HCT116 (cell line): Measurements from ENCODE around the gene TRPM8. TPM values are rescaled to one million over a fixed set of nuclear protein-coding genes. Genes with fewer than 3 reads are reported as not detected.

ENCODE experiments used
- ATAC-seq: fragments of 200-7000 bp; cut with Tn5 transposase; 2 replicates; pipeline ENCODE4 v1.9.1; 2020; ENCODE audit warnings: mild to moderate bottlenecking, moderate library complexity
- BruUV-seq: library from RNA; stranded (reverse); fragments of 400-500 nt; replicated peaks from 2 replicates; lab custom pipeline; 2021; lab: Mats Ljungman, UMichigan
- CTCF ChIA-PET: fragments of 300-600 bp; sonication (Branson Sonifier 250); formaldehyde crosslinking; loops from one replicate; lab custom pipeline; 2021; ENCODE audit warnings: antibody characterized with exemption; lab: Charles Lee
- POLR2A ChIA-PET: fragments of 300-600, 350-600 bp; sonication (Branson Sonifier 250); formaldehyde crosslinking; loops from one replicate; lab custom pipeline; 2021; ENCODE audit warnings: antibody characterized with exemption; lab: Charles Lee
- RAD21 ChIA-PET, 2 experiments: fragments of 300-600 bp; sonication (Branson Sonifier 250); formaldehyde crosslinking; loops; one replicate each; lab custom pipeline; 2023; ENCODE audit warnings: low total read pairs in 2 of 2; ENCODE audit not compliant: uncharacterized antibody in 2 of 2, unreplicated experiment in 2 of 2, low non-redundant PET in 1 of 2; lab: Charles Lee
- DNase-seq: peaks from one replicate; pipeline ENCODE4 v3.0.0-alpha.2; 2010; ENCODE audit warnings: low read depth, low spot score
- H2AFZ ChIP-seq: fragments of 200-600 bp; shearing (Covaris generic), sonication (generic); 2 replicates; pipeline ENCODE4 v1.6.1; 2017; ENCODE audit warnings: low read depth, mixed run types, mixed read lengths, antibody characterized with exemption, low read length; ENCODE audit not compliant: poor library complexity, severe bottlenecking
- H3K27ac ChIP-seq: 2 replicates; pipeline ENCODE4 v1.5.1; 2012; ENCODE audit warnings: low read depth, low read length
- H3K27me3 ChIP-seq: fragments of 200-600 bp; sonication (generic); 2 replicates; pipeline ENCODE4 v1.6.1; 2016; ENCODE audit warnings: mixed run types, low read length, mixed read lengths; ENCODE audit not compliant: insufficient read depth
- H3K36me3 ChIP-seq, 2 experiments: fragments of 200-500 bp in 1 of 2; fragments of 200-600 bp in 1 of 2; sonication (Bioruptor generic) in 1 of 2; sonication (generic) in 1 of 2; 2 replicates each; pipeline versions ENCODE4 v1.5.1 to v1.6.1; 2014 to 2016; ENCODE audit warnings: low read length in 2 of 2, inconsistent platforms in 1 of 2, mixed read lengths in 1 of 2, mixed run types in 1 of 2; ENCODE audit not compliant: insufficient read depth in 2 of 2, control insufficient read depth in 1 of 2
- H3K4me1 ChIP-seq, 2 experiments: fragments of 200-600 bp in 1 of 2; sonication (generic) in 1 of 2; 2 replicates each; pipeline versions ENCODE4 v1.5.1 to v1.6.1; 2012 to 2017; ENCODE audit warnings: low read length in 2 of 2, inconsistent platforms in 1 of 2, mild to moderate bottlenecking in 1 of 2, mixed read lengths in 1 of 2, mixed run types in 1 of 2, moderate library complexity in 1 of 2; ENCODE audit not compliant: insufficient read depth in 2 of 2, control insufficient read depth in 1 of 2
- H3K4me2 ChIP-seq: fragments of 200-600 bp; sonication (generic); 2 replicates; pipeline ENCODE4 v1.6.1; 2017; ENCODE audit warnings: mixed run types, low read length, mixed read lengths
- H3K4me3 ChIP-seq, 2 experiments: fragments of 200-600 bp in 1 of 2; sonication (generic) in 1 of 2; replicated peaks in 1 of 2; 2 replicates each; pipeline ENCODE4 v1.5.1; 2011 to 2016; ENCODE audit warnings: low read length in 2 of 2, control low read depth in 1 of 2, low read depth in 1 of 2, mild to moderate bottlenecking in 1 of 2, mixed read lengths in 1 of 2, mixed run types in 1 of 2
- H3K79me2 ChIP-seq: fragments of 200-600 bp; sonication (generic); 2 replicates; pipeline ENCODE4 v1.6.1; 2017; ENCODE audit warnings: mild to moderate bottlenecking, mixed run types, low read length, moderate library complexity, mixed read lengths; ENCODE audit not compliant: insufficient read depth
- H3K9ac ChIP-seq: fragments of 200-600 bp; sonication (generic); 2 replicates; pipeline ENCODE4 v1.6.1; 2016; ENCODE audit warnings: low read length, mixed read lengths
- H3K9me2 ChIP-seq: fragments of 200-600 bp; sonication (generic), shearing (Covaris generic); 2 replicates; pipeline ENCODE4 v1.6.1; 2017; ENCODE audit warnings: mixed run types, mild to moderate bottlenecking, moderate library complexity; ENCODE audit not compliant: insufficient read depth
- H3K9me3 ChIP-seq, 2 experiments: fragments of 200-500 bp in 1 of 2; fragments of 200-600 bp in 1 of 2; sonication (Bioruptor generic) in 1 of 2; sonication (generic) in 1 of 2; 2 replicates each; pipeline ENCODE4 v1.6.1; 2014 to 2017; ENCODE audit warnings: low read length in 2 of 2, mixed read lengths in 2 of 2, inconsistent platforms in 1 of 2, low read depth in 1 of 2, mild to moderate bottlenecking in 1 of 2, mixed run types in 1 of 2, moderate library complexity in 1 of 2; ENCODE audit not compliant: control insufficient read depth in 1 of 2, insufficient read depth in 1 of 2
- H4K20me1 ChIP-seq: fragments of 200-600 bp; sonication (generic), shearing (Covaris generic); 2 replicates; pipeline ENCODE4 v1.6.1; 2017; ENCODE audit warnings: mixed run types, mild to moderate bottlenecking, moderate library complexity; ENCODE audit not compliant: insufficient read depth
- ATF3 ChIP-seq: IDR thresholded peaks from 2 replicates; pipeline ENCODE4 v1.6.1; 2012
- CEBPB ChIP-seq: IDR thresholded peaks from 2 replicates; pipeline ENCODE4 v1.6.1; 2012; ENCODE audit warnings: low read depth
- CTCF ChIP-seq, 3 experiments: fragments of 200-600 bp in 1 of 3; sonication (generic) in 1 of 3; IDR thresholded peaks in 2 of 3; conservative IDR thresholded peaks in 1 of 3; 2 replicates each; pipeline ENCODE4 v1.5.1; 2012 to 2017; ENCODE audit warnings: low read depth in 2 of 3, low read length in 2 of 3, antibody characterized with exemption in 1 of 3, borderline replicate concordance in 1 of 3, control low read depth in 1 of 3, mild to moderate bottlenecking in 1 of 3, mixed read lengths in 1 of 3, mixed run types in 1 of 3, moderate library complexity in 1 of 3; ENCODE audit not compliant: insufficient read depth in 1 of 3
- EGR1 ChIP-seq: IDR thresholded peaks from 2 replicates; pipeline ENCODE4 v1.6.1; 2012; ENCODE audit warnings: low read depth
- ELF1 ChIP-seq: IDR thresholded peaks from 2 replicates; pipeline ENCODE4 v1.6.1; 2012; ENCODE audit warnings: low read depth, borderline replicate concordance
- EZH2phosphoT487 ChIP-seq: fragments of 200-600 bp; IDR thresholded peaks from 2 replicates; pipeline ENCODE4 v1.6.1; 2018; ENCODE audit warnings: antibody characterized with exemption, borderline replicate concordance
- JUND ChIP-seq: IDR thresholded peaks from 2 replicates; pipeline ENCODE4 v1.6.1; 2012
- MAX ChIP-seq: IDR thresholded peaks from 2 replicates; pipeline ENCODE4 v1.6.1; 2012
- POLR2A ChIP-seq: IDR thresholded peaks from 2 replicates; pipeline ENCODE4 v1.7.0; 2011; ENCODE audit warnings: borderline replicate concordance; ENCODE audit not compliant: insufficient read depth, insufficient read length; ENCODE audit errors: extremely low read depth
- POLR2AphosphoS5 ChIP-seq: IDR thresholded peaks from 2 replicates; pipeline ENCODE4 v1.6.1; 2011; ENCODE audit warnings: mild to moderate bottlenecking, low read depth, low read length, moderate library complexity
- RAD21 ChIP-seq: IDR thresholded peaks from 2 replicates; pipeline ENCODE4 v1.6.1; 2012; ENCODE audit warnings: low read depth, mild to moderate bottlenecking
- SP1 ChIP-seq: IDR thresholded peaks from 2 replicates; pipeline ENCODE4 v1.6.1; 2012; ENCODE audit warnings: low read depth
- SRF ChIP-seq: IDR thresholded peaks from 2 replicates; pipeline ENCODE4 v1.6.1; 2012; ENCODE audit warnings: low read depth
- TCF7L2 ChIP-seq: IDR thresholded peaks from 2 replicates; pipeline ENCODE4 v1.7.0; 2011; ENCODE audit warnings: borderline replicate concordance, inconsistent platforms; ENCODE audit not compliant: insufficient read depth, insufficient read length; ENCODE audit errors: extremely low read depth
- YY1 ChIP-seq: IDR thresholded peaks from 2 replicates; pipeline ENCODE4 v1.6.1; 2011; ENCODE audit warnings: low read length, low read depth, moderate library complexity, mild to moderate bottlenecking; ENCODE audit not compliant: insufficient replicate concordance; ENCODE audit errors: extremely low read depth
- ZBTB33 ChIP-seq: IDR thresholded peaks from 2 replicates; pipeline ENCODE4 v1.6.1; 2011; ENCODE audit warnings: mild to moderate bottlenecking, low read length, moderate library complexity; ENCODE audit not compliant: insufficient replicate concordance; ENCODE audit errors: extremely low read depth
- ZNF274 ChIP-seq: fragments of 200-500 bp; sonication (Bioruptor generic); IDR thresholded peaks from 2 replicates; pipeline ENCODE4 v1.6.1; 2014; ENCODE audit warnings: mild to moderate bottlenecking, low read depth, low read length, inconsistent platforms
- intact Hi-C: fragments of 100-400 bp; cut with micrococcal nuclease; formaldehyde crosslinking; loops from 2 replicates; pipeline ENCODE4 v1.10.0; 2022
- total RNA-seq: library from RNA; stranded (reverse); gene quantifications from one replicate; pipeline ENCODE4 v1.2.1, GENCODE V29; 2021; ENCODE audit not compliant: unreplicated experiment

The TRPM8 gene
- total RNA-seq, 1 experiment from 2014 or later, result 0.39 TPM

- Histone ChIP-seq H3K27me3 (no peaks in the 10 kb centered on the region), H3K4me3 (no peak overlapping the region), H3K9ac (no peak overlapping the region), H2AFZ (no peak overlapping the region), H4K20me1 (no peaks in the 10 kb centered on the region), H3K36me3 (no peaks in the 10 kb centered on the region), H3K9me2 (no peaks in the 10 kb centered on the region), H3K27ac (no peak overlapping the region), H3K4me2 (no peak overlapping the region), H3K79me2 (no peaks in the 10 kb centered on the region), H3K9me3 (no peaks in the 10 kb centered on the region), H3K4me1 (no peaks in the 10 kb centered on the region)
- no peak for DNase-seq
- no peak for TF ChIP-seq JUND
- TF ChIP-seq SRF, result no peak
- ChIA-PET POLR2A (no interaction called here), CTCF (no interaction called here), RAD21 (no interaction called here)
- intact Hi-C loops, result no loop called here
- no peak for ATAC-seq
- no TSS peak for BruUV-seq
These were observed 18.3 kb downstream of the TRPM8 start for GRCh38 chr2:233935426-233935825.

GRCh38 chr2:233936089-233936488 lies 18.9 kb downstream of the TRPM8 start:
- Histone ChIP-seq H3K4me2 (no peak overlapping the region), H3K27ac (no peak overlapping the region), H3K9me2 (no peaks in the 10 kb centered on the region), H3K36me3 (no peaks in the 10 kb centered on the region), H3K4me1 (no peaks in the 10 kb centered on the region), H2AFZ (no peak overlapping the region), H3K79me2 (no peaks in the 10 kb centered on the region), H4K20me1 (no peaks in the 10 kb centered on the region), H3K27me3 (no peaks in the 10 kb centered on the region), H3K4me3 (no peak overlapping the region), H3K9me3 (no peaks in the 10 kb centered on the region), H3K9ac (no peak overlapping the region)
- RAD21 ChIA-PET, result no interaction called here
- no peak for ATAC-seq
- no TSS peak for BruUV-seq
- POLR2A ChIA-PET, result no interaction called here
- TF ChIP-seq EZH2phosphoT487, result no peak
- TF ChIP-seq ZNF274, result no peak
- TF ChIP-seq SP1, result no peak
- no peak for TF ChIP-seq ZBTB33
- no peak for TF ChIP-seq TCF7L2
- no peak for TF ChIP-seq POLR2AphosphoS5
- no peak for TF ChIP-seq MAX
- TF ChIP-seq CEBPB, result no peak
- no peak for TF ChIP-seq YY1
- TF ChIP-seq CTCF (IDR thresholded peaks at IDR 0.05 in 2 of 3, conservative IDR thresholded peaks at IDR 0.05 in 1 of 3; ENCODE audit: borderline replicate concordance in 1 of 3, insufficient read depth in 1 of 3, low read depth in 2 of 3, low read length in 2 of 3), result no peak
- TF ChIP-seq ELF1, result no peak
- TF ChIP-seq EGR1, result no peak
- no peak for TF ChIP-seq ATF3
- no peak for TF ChIP-seq JUND
- no peak for TF ChIP-seq RAD21
- TF ChIP-seq POLR2A, result no peak
- no peak for TF ChIP-seq SRF
- DNase-seq, result no peak
- CTCF ChIA-PET, result interaction anchor here (0.8 kb wide), 1 partner anchor 8 kb away, joined by 3 read pairs; no protein-coding TSS in a partner anchor
- intact Hi-C loops, result no loop called here
